GM12891 (cell line): ENCODE results near the gene PSMC3.

Source experiments
- DNase-seq: peaks from one replicate; pipeline ENCODE4 v3.0.0; 2011; ENCODE audit warnings: low spot score; ENCODE audit not compliant: insufficient read length
- FAIRE-seq: peaks from 2 replicates; lab custom pipeline; 2011; peaks lifted over from hg19 to GRCh38; lab: Jason Lieb, UNC
- PAX5 ChIP-seq: IDR thresholded peaks from 2 replicates; pipeline ENCODE4 v1.6.1; 2011; ENCODE audit warnings: low read length, moderate library complexity, mild to moderate bottlenecking; ENCODE audit not compliant: insufficient read depth, severe bottlenecking
- POLR2A ChIP-seq: IDR thresholded peaks from 2 replicates; pipeline ENCODE4 v1.6.1; 2011; ENCODE audit warnings: low read depth, low read length, control low read depth
- POLR2AphosphoS5 ChIP-seq: IDR thresholded peaks from 2 replicates; pipeline ENCODE4 v1.6.1; 2011; ENCODE audit warnings: low read depth, low read length, control low read depth
- POU2F2 ChIP-seq: IDR thresholded peaks from 2 replicates; pipeline ENCODE4 v1.6.1; 2011; ENCODE audit warnings: low read depth, mild to moderate bottlenecking, control low read depth, low read length, moderate library complexity
- SPI1 ChIP-seq: IDR thresholded peaks from 2 replicates; pipeline ENCODE4 v1.6.1; 2011; ENCODE audit warnings: low read depth, low read length, control low read depth
- TAF1 ChIP-seq: IDR thresholded peaks from 2 replicates; pipeline ENCODE4 v1.6.1; 2011; ENCODE audit warnings: low read depth, low read length, control low read depth

PSMC3 gene

DNA sequence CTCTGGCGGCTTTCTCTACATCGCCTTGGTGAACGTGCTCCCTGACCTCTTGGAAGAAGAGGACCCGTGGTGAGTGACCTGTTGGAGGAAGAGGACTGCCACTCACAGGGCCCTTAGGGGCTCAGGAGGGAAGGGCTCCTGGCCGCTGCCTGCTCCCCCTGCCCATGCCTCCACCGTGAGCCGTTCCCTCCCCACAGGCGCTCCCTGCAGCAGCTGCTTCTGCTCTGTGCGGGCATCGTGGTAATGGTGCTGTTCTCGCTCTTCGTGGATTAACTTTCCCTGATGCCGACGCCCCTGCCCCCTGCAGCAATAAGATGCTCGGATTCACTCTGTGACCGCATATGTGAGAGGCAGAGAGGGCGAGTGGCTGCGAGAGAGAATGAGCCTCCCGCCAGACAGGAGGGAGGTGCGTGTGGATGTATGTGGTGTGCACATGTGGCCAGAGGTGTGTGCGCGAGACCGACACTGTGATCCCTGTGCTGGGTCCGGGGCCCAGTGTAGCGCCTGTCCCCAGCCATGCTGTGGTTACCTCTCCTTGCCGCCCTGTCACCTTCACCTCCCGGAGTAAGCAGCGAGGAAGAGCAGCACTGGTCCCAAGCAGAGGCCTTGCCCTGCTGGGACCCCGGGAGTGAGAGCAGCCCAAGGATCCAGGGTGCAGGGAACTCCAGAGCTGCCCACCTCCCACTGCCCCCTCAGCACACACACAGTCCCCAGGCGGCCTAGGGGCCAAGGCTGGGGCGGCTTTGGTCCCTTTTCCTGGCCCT, 11.0 kb downstream of the PSMC3 start:
- FAIRE-seq (no peak), DNase-seq (no peak)
- TF ChIP-seq POLR2A (peak; percentile 56; the same call in 1 of the 2 replicates), POU2F2 (no peak)

DNA sequence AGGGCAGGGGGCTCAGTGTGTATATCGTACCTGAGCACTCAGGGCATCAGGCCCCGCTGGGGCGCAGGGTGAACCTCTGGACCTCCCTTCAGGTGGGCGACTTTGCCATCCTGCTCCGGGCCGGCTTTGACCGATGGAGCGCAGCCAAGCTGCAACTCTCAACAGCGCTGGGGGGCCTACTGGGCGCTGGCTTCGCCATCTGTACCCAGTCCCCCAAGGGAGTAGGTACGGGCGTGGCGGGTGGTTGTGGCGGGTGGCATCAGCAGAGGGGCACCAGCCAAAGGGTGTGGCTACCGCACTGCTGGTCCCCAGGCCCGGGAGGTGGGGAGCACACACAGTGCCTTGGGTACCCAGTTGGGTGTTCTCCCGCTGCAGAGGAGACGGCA, 11.6 kb downstream of the PSMC3 start:
- TF ChIP-seq SPI1 (no peak), PAX5 (no peak), POLR2A (no peak)
- FAIRE-seq = no peak

DNA sequence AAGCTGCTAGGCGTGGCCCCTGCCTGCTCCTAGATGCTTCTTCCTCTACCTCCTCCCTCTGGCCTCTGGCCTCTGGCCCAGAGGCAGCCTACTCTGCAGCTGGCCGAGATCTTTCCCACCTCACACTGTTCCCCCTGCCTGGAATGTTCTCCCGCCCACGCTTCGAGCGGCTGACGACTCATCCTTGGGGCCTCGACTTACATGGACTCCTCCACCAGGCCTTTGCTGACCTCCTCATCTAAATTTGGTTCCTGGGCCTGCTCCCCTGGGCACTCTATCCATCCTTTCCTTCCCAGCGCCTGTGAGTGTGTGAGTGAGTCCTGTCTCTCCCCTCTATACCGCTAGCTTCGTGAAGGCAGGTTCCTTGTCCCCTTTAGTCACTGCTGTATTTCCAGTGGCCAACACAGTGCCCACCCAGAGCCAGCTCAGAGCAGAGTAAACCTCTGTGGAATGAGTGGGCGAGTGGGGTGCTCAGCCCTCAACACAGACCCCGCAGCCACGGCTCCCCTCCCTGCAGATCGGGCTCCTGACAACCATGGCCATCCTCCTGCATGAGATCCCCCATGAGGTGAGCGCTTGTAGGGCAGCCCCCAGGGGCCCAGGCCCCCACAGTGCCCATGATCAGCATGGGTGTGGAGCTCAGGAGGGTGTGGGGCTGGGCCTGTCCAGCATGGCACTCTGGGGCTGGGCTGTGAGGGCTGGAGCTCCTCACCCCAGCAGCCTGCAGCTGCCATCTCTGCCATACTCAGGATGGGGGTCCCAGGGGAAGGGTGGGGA, 12.1 kb downstream of the PSMC3 start:
- no peak for DNase-seq
- no peak for FAIRE-seq
- TF ChIP-seq SPI1 (no peak), PAX5 (no peak), POLR2AphosphoS5 (no peak), POLR2A (no peak; the same call in 1 of the 2 replicates), TAF1 (no peak), POU2F2 (no peak)

More for the DNA sequence above, 11.6 kb downstream of the PSMC3 start:
- DNase-seq = no peak

DNA sequence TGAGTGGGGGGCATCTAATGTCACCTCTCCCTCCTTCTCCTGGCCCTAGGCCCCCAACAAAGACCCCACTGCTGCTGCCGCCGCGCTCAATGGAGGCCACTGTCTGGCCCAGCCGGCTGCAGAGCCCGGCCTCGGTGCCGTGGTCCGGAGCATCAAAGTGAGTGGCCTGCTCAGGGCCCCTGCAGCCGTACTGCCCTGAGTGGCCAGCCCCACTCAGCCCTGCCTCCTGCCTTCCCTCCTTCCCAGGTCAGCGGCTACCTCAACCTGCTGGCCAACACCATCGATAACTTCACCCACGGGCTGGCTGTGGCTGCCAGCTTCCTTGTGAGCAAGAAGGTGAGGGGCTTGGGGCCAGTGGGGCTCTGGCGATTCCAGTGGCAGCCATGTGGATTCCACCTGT, 12.9 kb downstream of the PSMC3 start:
- FAIRE-seq (no peak), DNase-seq (no peak)
- no peak for TF ChIP-seq POU2F2
- no peak for TF ChIP-seq POLR2A
- no peak for TF ChIP-seq TAF1
- no peak for TF ChIP-seq POLR2AphosphoS5
- TF ChIP-seq PAX5 = no peak

DNA sequence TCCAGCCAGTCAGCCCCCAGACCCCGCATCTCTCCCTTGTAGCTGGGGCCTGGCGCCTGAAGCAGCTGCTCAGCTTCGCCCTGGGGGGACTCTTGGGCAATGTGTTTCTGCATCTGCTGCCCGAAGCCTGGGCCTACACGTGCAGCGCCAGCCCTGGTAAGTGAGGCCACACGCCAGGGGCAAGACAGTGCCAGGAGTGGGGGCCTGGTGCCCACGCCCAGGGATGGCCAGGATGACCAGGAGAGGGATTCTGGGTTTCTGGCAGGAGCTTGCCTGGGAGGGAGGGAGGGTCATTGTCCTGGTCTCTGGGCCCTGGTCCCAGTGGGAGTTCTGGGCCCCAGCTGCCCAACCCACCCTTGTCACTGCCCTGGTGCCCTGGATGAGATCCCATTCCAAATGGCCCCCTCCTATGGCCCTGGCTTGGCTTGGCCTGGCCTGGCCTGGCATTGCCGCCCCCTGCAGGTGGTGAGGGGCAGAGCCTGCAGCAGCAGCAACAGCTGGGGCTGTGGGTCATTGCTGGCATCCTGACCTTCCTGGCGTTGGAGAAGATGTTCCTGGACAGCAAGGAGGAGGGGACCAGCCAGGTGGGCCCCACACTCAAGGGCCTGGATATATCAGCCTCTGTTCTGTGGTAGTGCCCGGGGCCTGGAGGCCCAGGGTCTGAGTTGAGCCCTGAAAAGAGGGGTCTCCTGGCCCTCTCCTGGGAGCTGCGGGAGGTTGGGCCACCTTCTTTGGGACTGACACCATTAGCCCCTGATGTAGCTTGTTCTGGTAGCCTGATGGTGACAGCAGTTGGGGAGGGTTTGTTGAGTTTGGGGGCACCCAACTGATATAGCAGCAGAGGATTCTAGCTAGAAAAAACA, 14.1 kb downstream of the PSMC3 start:
- DNase-seq (no peak), FAIRE-seq (peak; percentile 94)
- TF ChIP-seq POLR2AphosphoS5 (no peak), POLR2A (no peak), TAF1 (no peak)

DNA sequence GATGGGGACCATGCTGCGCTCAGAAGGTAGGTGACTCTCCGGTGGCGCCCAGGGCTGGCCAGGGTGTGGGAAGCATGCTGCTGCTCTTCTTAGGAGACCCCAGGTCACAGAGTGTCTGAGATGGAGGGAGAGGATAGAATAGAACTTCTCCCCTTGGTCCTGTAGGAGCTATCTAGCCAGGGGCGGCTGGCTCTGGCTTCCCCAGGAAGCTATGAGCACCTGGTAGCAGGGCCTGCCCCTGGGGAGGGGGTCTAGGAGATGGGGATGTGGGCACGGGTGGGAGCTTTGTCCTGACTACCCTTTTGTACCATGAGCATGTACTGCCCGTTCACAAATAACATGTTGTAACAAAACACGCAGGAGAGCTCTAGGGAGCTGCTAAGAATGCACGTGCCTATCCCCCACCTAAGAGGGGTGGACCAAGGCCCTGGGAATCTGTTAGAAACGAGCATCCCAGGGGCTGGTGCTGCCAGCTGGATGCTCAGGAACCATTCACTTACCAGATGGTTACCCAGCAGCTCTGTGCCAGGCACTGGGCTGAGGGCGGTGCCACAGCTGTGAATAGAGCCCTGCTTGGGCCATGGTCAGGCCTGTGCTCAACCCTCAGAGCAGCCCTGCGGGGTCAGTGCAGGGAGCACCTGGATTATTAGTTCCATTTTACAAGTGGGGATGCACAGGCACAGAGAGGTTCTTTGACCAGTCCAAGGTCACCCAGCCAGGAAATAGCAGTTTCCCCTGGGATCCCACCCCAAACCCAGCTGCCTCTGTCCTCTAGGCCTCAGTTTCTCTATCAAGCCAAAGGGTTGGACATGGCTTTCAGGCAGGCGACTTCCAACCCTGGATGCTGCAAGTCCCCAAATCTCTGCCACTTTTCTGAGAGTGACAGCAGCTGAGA, 15.6 kb downstream of the PSMC3 start:
- TF ChIP-seq SPI1 (no peak), TAF1 (no peak)
- DNase-seq = no peak
- FAIRE-seq = no peak

DNA sequence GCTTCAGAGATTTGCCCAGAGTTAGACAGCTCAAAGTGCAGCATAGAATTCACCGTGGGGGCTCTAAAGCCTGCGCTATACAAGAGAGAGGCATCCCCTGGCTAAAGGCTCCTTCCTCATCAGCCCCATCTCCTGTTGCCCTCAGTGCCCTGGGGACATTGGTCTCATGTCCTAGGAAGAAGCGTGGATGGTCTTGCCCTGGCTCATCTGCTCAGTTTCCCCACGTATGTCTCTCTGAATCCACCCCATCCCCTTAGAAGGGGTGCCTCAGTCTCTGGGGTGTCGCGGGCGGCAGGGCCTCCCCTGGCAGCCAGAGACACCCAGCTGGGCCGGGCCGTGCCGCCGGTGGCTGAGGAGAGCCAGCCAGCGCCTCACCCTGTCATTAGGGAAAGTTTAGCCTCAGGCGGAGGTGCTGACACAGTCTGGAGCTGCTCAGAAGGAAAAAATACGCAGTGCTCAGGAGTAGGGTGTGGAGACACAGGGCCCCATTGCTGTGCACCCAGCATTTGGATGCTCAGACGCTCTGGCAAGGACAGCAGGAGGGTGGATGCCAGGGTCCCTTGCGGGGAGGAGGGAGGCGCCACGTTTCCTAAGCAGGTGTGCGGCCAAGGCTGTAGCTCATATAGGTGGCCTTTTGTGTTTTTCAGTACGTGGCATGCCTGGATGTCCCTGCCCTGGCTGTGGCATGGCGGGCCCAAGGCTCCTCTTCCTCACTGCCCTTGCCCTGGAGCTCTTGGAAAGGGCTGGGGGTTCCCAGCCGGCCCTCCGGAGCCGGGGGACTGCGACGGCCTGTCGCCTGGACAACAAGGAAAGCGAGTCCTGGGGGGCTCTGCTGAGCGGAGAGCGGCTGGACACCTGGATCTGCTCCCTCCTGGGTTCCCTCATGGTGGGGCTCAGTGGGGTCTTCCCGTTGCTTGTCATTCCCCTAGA, 16.5 kb downstream of the PSMC3 start:
- DNase-seq (no peak), FAIRE-seq (no peak)
- no peak for TF ChIP-seq SPI1
- no peak for TF ChIP-seq POLR2AphosphoS5
- TF ChIP-seq POU2F2 = no peak
- no peak for TF ChIP-seq PAX5
- no peak for TF ChIP-seq POLR2A
- TF ChIP-seq TAF1 = no peak

DNA sequence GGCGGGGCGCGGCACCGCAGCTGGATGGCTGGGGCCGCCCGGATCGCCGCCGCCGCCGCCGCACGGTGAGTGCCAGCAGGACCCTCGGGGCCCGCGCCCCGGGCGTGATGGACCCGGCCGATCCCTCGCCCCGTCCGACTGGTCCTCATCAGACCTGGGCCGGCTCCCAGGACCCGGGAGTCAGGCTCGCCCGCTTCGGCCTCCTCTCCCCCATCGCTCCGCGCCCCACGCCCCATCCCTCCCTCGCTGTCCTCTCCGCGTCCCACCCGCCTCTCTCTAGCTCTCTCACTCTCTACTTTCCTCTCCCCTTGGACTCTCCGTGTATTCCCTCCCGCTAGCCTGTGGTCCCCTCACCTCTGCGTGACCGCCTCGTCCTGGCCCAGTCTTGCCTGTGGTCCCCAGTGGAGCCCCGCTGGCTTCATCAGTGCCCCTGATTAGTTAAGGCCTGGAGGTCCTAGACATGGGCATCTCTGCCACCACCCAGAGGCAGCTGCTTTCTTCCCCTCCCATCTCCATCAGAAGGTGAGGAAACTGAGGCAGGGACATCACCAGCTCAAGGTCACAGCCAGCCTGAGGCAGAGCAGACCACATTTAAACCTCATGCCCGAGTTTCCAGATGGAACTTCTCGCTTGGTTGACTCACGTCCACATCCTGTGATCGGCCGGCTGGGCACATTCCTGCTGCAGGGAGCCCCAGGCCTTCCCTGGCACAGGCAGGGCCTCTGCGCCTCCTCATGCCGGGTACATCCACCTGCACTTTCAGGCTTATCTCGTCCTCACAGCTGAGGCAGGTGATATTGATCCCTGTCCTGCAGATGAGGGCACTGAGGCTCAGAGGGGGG, 17.4 kb downstream of the PSMC3 start:
- no peak for FAIRE-seq
- no peak for DNase-seq
- TF ChIP-seq POU2F2 (no peak), POLR2A (no peak), PAX5 (no peak), SPI1 (no peak), POLR2AphosphoS5 (no peak), TAF1 (no peak)
